Mucosa of rectum (tissue), 2 donors: ENCODE results near the gene NADK.
"Not testable (repeated sequence)": the region's sequence is repeated elsewhere in the genome, so short reads cannot be mapped to it uniquely, and the experiment has no call there.

ENCODE experiments used
- H3K27ac ChIP-seq, 2 donors: one replicate each; pipeline ENCODE4 v1.7.0; 2013; ENCODE audit warnings: inconsistent platforms in 2 of 2, low read depth in 2 of 2, low read length in 2 of 2
- H3K27me3 ChIP-seq, 2 donors: one replicate each; pipeline ENCODE4 v1.7.0; 2013; ENCODE audit warnings: low read length in 2 of 2; ENCODE audit not compliant: control insufficient read depth in 2 of 2, insufficient read depth in 2 of 2
- H3K36me3 ChIP-seq, 2 donors: one replicate each; pipeline ENCODE4 v1.7.0; 2013; ENCODE audit warnings: low read length in 2 of 2; ENCODE audit not compliant: control insufficient read depth in 2 of 2, insufficient read depth in 2 of 2
- H3K4me1 ChIP-seq, 2 donors: one replicate each; pipeline ENCODE4 v1.7.0; 2013; ENCODE audit warnings: low read length in 2 of 2, mild to moderate bottlenecking in 1 of 2; ENCODE audit not compliant: control insufficient read depth in 2 of 2, insufficient read depth in 2 of 2
- H3K4me3 ChIP-seq, 2 donors: one replicate each; pipeline ENCODE4 v1.7.0; 2013; ENCODE audit warnings: low read length in 2 of 2
- H3K9ac ChIP-seq, 2 donors: one replicate each; pipeline ENCODE4 v1.7.0; 2013; ENCODE audit warnings: low read length in 2 of 2, low read depth in 1 of 2, mild to moderate bottlenecking in 1 of 2
- H3K9me3 ChIP-seq, 2 donors: one replicate each; pipeline ENCODE4 v1.7.0; 2013; ENCODE audit warnings: low read length in 2 of 2; ENCODE audit not compliant: control insufficient read depth in 2 of 2
- donor health status: healthy.
- donor health status: Normal muscosa, but diverticular disease.

NADK gene

DNA sequence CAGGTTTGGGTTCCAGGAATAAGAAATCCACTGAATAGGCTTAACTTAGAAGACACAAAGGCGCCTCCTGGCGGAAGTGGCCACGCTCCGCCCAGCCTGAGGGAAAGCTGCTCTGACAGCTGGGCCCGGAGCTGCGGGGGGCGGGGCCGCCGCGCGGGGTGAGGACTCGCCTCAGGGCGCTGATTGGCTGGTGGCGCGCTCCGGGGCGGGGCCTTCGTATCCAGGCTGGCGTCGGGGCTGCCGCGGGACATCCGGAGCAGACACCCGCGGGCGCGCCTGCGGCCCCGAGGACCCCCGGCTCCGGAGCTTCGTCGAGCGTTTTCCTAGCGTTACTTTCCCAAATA lies 31.7 kb downstream of the NADK start:
- H3K9me3 ChIP-seq, H3K36me3 ChIP-seq, H3K4me3 ChIP-seq, H3K4me1 ChIP-seq, H3K27me3 ChIP-seq: not testable (repeated sequence)
- Histone ChIP-seq H3K9ac (peak overlapping the region in 1 of 2 donors; percentile 48), H3K27ac (peak overlapping the region; percentile 77 to 83)

DNA sequence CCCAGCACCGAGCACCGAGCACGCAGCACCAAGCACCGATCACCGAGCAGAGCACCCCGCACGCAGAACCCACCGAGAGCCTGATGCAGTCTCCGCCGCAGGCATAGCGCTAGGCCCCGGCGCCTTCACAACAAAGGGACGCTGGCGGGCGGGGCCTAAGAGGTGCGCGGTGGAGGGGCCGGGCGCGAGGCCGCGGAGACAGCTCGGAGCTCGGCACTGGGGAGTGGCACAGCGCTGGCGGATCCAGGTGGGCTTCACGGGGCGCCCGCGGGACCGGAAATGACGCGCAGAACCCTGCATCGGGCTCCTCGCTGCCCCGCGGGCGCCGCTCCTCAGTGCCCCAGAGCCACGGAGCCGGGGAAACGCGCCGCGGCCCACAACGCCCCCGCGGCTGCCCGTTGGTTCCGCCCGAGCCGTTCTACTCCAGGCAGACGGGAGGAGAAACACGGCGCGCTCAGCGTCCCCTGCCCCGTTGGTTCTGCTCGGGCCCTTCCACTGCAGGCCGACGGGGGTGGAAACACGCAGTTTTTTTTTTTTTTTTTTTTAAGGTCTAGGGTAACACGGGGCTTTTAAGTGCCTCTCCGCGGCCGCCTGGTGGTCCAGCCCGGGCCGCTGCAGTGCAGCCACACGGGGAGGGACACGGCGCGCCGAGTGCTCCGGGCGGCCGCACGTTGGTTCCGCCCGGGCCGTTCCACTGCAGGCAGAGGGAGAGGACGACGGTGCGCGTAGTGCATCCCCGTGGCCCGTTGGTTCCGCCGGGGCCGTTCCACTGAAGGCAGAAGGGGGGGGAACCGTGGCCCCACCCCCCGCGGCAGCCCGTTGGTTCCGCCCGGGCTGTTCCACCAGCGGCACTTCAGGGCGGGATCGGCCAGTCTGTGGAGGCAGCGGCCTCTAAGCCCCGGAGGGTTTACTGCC lies 32.4 kb downstream of the NADK start:
- H3K27ac ChIP-seq, result peak overlapping the region; percentile 77 to 83
- not testable (repeated sequence) for H3K36me3 ChIP-seq, H3K27me3 ChIP-seq, H3K4me1 ChIP-seq, H3K9me3 ChIP-seq
- peak overlapping the region in 1 of 2 donors; percentile 48 for H3K9ac ChIP-seq
- H3K4me3 ChIP-seq, result peak overlapping the region; percentile 7 to 35

DNA sequence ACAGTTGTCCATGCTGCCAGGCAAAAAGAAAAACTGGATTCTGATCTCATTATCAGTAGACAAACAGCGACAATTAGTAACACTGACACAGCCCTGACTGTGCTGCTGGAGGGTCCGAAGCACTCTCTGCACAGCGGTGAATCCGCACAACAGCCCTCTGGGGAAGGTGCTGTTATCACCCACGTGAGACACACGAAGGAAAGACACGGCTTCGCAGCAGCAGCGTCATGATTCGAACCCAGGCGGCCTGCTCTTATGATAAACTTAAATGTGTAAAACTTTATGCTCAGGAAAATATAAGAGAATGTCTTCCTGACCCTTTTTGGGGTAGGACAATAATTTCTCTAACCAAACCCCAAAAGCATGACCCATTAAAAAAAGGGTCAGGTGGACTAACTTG lies 35.7 kb downstream of the NADK start:
- not testable (repeated sequence) for H3K27me3 ChIP-seq, H3K9me3 ChIP-seq, H3K4me3 ChIP-seq, H3K4me1 ChIP-seq, H3K27ac ChIP-seq, H3K9ac ChIP-seq, H3K36me3 ChIP-seq

DNA sequence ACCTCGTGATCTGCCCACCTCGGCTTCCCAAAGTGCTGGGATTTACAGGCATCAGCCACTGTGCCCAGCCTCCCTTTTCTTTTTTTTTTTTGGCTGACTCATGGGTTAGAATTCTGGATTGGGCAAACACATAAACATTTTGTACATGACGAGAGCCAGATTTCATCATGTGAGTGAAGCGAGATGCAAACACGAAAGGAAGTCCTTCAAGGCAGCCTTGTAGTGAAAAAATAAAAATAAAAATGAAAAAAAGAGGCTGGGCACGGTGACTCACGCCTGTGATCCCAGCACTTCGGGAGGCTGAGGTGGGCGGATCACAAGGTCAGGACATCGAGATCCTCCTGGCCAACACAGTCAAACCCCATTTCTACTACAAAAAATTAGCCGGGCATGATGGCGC lies 37.3 kb downstream of the NADK start:
- H3K36me3 ChIP-seq, H3K9me3 ChIP-seq, H3K27ac ChIP-seq, H3K27me3 ChIP-seq, H3K4me3 ChIP-seq, H3K9ac ChIP-seq, H3K4me1 ChIP-seq: not testable (repeated sequence)

DNA sequence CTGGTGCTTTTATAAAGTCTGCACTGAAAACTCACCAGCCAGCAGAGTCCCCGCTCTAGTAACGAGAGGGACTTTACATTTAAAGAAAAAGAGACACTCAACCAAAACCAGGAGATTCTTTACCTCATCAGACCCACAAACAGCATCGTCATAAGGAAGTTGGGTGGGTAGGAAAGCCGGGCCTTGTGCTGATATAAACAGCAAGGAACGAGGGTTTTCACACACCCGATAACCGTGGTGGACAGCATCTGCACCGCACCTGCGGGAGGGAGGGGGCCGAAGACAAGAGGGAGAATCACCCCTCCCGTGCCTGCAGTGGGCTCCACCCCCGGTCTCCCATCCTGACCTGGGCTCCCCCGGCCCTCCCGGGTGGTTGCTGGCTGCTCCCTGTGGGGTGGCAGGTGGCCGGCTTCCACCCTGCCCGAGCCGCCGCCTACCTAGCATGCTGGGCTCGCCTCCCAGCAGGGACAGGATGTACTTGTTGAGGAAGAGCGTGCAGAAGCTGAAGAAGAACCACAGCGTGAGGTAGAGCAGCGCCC lies 39.4 kb downstream of the NADK start:
- H3K4me1 ChIP-seq, H3K36me3 ChIP-seq, H3K9ac ChIP-seq, H3K27me3 ChIP-seq, H3K27ac ChIP-seq, H3K9me3 ChIP-seq, H3K4me3 ChIP-seq: not testable (repeated sequence)

DNA sequence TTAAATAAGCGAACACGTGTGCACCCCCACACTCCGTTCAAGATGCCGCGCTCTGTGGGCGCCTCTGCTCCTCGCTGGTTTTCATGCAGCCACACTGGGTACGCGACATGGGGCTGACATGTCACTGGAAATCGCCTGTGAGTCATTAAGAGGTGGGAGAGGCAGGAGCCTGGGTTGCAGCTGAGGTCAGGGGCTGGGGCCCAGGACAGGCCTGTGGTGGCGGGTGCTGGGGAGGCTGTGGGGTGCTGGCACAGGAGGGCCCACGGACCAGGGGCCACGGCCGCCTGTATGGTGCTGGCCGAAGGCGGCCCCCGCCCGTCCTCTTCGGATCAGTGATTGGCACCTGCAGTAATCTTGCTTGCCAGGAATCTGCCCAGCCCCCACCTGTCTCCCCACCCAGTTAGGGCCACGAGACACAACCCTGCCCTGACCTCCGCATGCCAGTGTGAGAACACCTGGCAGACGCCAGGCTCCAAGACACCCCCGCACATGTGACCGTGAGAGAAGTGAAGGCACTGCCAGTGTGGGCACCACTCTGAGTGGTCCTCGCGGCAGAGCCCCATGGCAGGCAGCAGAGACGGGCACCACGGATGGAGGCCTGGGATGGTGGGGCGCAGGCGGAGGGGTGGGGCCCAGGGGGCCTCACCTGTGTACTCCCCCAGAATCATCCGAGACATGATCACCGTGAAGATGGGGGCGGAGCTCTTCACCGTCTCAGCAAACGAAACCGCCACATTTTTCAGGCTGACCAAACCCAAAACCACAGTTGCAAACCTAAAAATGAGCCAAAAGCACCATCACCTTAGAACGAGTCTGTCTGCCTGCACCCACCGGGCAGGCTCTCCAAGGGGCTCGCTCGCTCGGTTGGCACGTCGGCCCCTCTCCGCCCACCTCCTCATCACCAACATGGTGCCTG lies 40.3 kb downstream of the NADK start:
- not testable (repeated sequence) for H3K9ac ChIP-seq, H3K4me1 ChIP-seq

DNA sequence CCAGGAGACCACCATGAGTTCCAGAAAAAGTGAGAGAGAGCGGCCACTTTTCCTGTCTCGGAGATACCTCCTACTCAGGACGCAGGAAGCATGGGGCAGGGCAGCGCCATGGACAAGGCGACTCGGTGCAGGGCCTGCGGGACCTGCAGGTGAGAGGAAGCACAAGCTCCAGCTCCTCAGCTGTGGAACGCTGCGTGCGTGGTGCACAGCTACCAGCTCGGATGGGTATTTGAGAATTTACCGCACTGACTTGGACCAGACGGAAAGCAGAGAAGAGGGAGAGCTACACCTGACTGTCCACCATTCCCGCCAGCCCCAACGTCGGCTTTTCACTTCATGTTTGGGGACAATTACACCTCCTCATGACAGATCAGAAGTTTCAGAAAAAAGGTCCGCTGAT lies 45.9 kb downstream of the NADK start:
- H3K27ac ChIP-seq, result no peak overlapping the region
- no peaks in the 10 kb centered on the region for H3K9me3 ChIP-seq
- H3K4me3 ChIP-seq, result no peak overlapping the region
- peaks cover 8 to 24% of the 10 kb centered on the region in 2 donors for H3K36me3 ChIP-seq
- H3K27me3 ChIP-seq, result no peaks in the 10 kb centered on the region
- no peak overlapping the region for H3K9ac ChIP-seq
- no peaks in the 10 kb centered on the region for H3K4me1 ChIP-seq

More for the DNA sequence above, 40.3 kb downstream of the NADK start:
- not testable (repeated sequence) for H3K36me3 ChIP-seq, H3K4me3 ChIP-seq, H3K27ac ChIP-seq, H3K27me3 ChIP-seq, H3K9me3 ChIP-seq

DNA sequence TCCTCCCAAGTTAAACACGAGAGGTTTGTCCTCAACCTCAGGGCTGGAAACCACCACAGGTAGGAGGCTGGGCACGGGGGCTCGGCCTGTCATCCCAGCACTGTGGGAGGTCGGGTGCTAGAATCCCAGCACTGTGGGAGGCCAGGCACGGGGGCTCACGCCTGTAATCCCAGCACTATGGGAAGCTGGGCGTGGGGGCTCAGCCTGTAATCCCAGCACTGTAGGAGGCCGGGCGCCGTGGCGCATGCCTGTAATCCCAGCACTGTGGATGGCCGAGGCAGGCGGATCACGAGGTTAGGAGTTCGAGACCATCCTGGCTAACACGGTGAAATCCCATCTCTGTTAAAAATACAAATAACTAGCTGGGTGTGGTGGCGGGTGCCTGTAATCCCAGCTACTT lies 47.4 kb downstream of the NADK start:
- Histone ChIP-seq H3K4me1 (no peaks in the 10 kb centered on the region), H3K36me3 (peaks cover 8 to 24% of the 10 kb centered on the region in 2 donors), H3K4me3 (no peak overlapping the region), H3K9me3 (no peaks in the 10 kb centered on the region), H3K27ac (no peak overlapping the region), H3K9ac (no peak overlapping the region), H3K27me3 (no peaks in the 10 kb centered on the region)

DNA sequence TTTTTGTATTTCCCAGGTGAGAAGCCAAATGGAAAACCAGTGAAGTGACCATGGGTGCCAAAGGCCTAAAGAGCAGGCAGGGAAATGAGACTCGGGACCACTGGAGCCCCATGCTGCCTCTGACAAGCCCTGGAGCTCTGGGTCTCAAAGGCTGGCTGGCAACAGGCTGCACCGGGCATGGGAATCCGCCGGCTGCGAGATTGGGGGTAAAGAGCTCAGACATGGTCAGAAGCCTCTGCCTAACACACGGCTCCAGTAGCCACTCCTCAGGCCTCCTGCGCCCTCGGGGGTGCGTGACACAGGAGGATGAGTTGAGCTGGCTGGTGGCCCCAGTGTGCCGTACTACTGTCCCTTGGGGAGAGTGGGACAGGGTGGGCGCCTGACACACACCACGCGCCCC lies 48.0 kb downstream of the NADK start:
- H3K4me1 ChIP-seq, H3K9ac ChIP-seq, H3K9me3 ChIP-seq, H3K4me3 ChIP-seq, H3K27ac ChIP-seq, H3K27me3 ChIP-seq: not testable (repeated sequence)
- peaks cover 8 to 24% of the 10 kb centered on the region in 2 donors for H3K36me3 ChIP-seq
